Neural progenitor cell (in vitro differentiated cells): ENCODE measurements around the gene FBXL2. TPM values are rescaled to one million over a fixed set of nuclear protein-coding genes. Genes with fewer than 3 reads are reported as not detected.
A peak's percentile ranks its signal among the peaks of the same experiment; 100 is the strongest.

Source experiments
- DNase-seq: peaks from one replicate; pipeline ENCODE4 v3.0.0-alpha.2; 2016; ENCODE audit warnings: low spot score
- H2AFZ ChIP-seq: fragments of 200-600 bp; sonication (generic); replicated peaks from 2 replicates; pipeline ENCODE4 v1.6.1; 2016; ENCODE audit warnings: antibody characterized with exemption
- H3F3A ChIP-seq: fragments of 200-600 bp; sonication (generic); 2 replicates; pipeline ENCODE4 v1.6.1; 2016; ENCODE audit warnings: antibody characterized with exemption, low read depth
- H3K27ac ChIP-seq: fragments of 200-600 bp; sonication (generic); 2 replicates; pipeline ENCODE4 v1.5.1; 2016; ENCODE audit warnings: mild to moderate bottlenecking
- H3K27me3 ChIP-seq: fragments of 200-600 bp; sonication (generic); 2 replicates; pipeline ENCODE4 v1.6.1; 2016; ENCODE audit warnings: mild to moderate bottlenecking, moderate library complexity
- H3K36me3 ChIP-seq: fragments of 200-600 bp; sonication (generic); 2 replicates; pipeline ENCODE4 v1.5.1; 2016
- H3K4me1 ChIP-seq: fragments of 200-600 bp; sonication (generic); 2 replicates; pipeline ENCODE4 v1.6.1; 2016; ENCODE audit warnings: mixed run types
- H3K4me2 ChIP-seq: fragments of 200-600 bp; sonication (generic); 2 replicates; pipeline ENCODE4 v1.6.1; 2016
- H3K4me3 ChIP-seq: fragments of 200-600 bp; sonication (generic); 2 replicates; pipeline ENCODE4 v1.5.1; 2016
- H3K79me2 ChIP-seq: fragments of 200-600 bp; sonication (generic); 2 replicates; pipeline ENCODE4 v1.6.1; 2016; ENCODE audit warnings: low read depth
- H3K9ac ChIP-seq: fragments of 200-600 bp; sonication (generic); 2 replicates; pipeline ENCODE4 v1.6.1; 2016
- H3K9me3 ChIP-seq: fragments of 200-600 bp; sonication (generic); 2 replicates; pipeline ENCODE4 v1.5.1; 2016; ENCODE audit warnings: low read depth
- H4K20me1 ChIP-seq: fragments of 200-600 bp; sonication (generic); 2 replicates; pipeline ENCODE4 v1.6.1; 2016; ENCODE audit warnings: low read depth
- H3K27ac Mint-ChIP-seq: 3 replicates; pipeline ENCODE4 v1.8.0; 2021; ENCODE audit warnings: mixed read lengths
- H3K27me3 Mint-ChIP-seq: 2 replicates; pipeline ENCODE4 v1.8.0; 2022; ENCODE audit warnings: low read depth, mild to moderate bottlenecking, inconsistent platforms, moderate library complexity, mixed read lengths; ENCODE audit not compliant: insufficient read depth
- H3K36me3 Mint-ChIP-seq: 3 replicates; pipeline ENCODE4 v1.8.0; 2021; ENCODE audit warnings: mixed read lengths
- H3K4me1 Mint-ChIP-seq: 3 replicates; pipeline ENCODE4 v1.8.0; 2021; ENCODE audit warnings: mixed read lengths
- H3K4me3 Mint-ChIP-seq: 3 replicates; pipeline ENCODE4 v1.8.0; 2021; ENCODE audit warnings: mild to moderate bottlenecking, moderate library complexity, mixed read lengths
- H3K9me3 Mint-ChIP-seq: 3 replicates; pipeline ENCODE4 v1.8.0; 2020; ENCODE audit warnings: mixed read lengths
- CTCF ChIP-seq: fragments of 200-600 bp; sonication (generic); IDR thresholded peaks from 2 replicates; pipeline ENCODE4 v1.5.1; 2017; ENCODE audit warnings: antibody characterized with exemption, mild to moderate bottlenecking
- EZH2 ChIP-seq: fragments of 200-600 bp; sonication (generic); IDR thresholded peaks from 2 replicates; pipeline ENCODE4 v1.6.1; 2017; ENCODE audit warnings: antibody characterized with exemption, mild to moderate bottlenecking, moderate library complexity
- EZH2phosphoT487 ChIP-seq: fragments of 200-600 bp; sonication (generic); IDR thresholded peaks from 2 replicates; pipeline ENCODE4 v1.6.1; 2017; ENCODE audit warnings: antibody characterized with exemption
- total RNA-seq: library from RNA; depleted of rRNA; stranded (reverse); fragments of >200 nt; gene quantifications from 2 replicates; pipeline ENCODE4 v1.2.3, GENCODE V29; 2015; ENCODE audit warnings: low replicate concordance

Gene FBXL2
- total RNA-seq, 1 donor from 2014 or later: 18.2 TPM

GRCh38 chr3:33425453-33425852, 148.2 kb downstream of the FBXL2 start:
- Mint-ChIP-seq H3K36me3 (peaks cover 26% of the 10 kb centered on the region), H3K27me3 (peaks cover 7% of the 10 kb centered on the region), H3K27ac (no peak overlapping the region), H3K4me1 (peaks cover 41% of the 10 kb centered on the region), H3K9me3 (no peaks in the 10 kb centered on the region), H3K4me3 (no peak overlapping the region)
- no peak overlapping the region for H3K27ac ChIP-seq
- peaks cover 96% of the 10 kb centered on the region for H3K79me2 ChIP-seq
- no peak for DNase-seq
- peaks cover 74% of the 10 kb centered on the region for H4K20me1 ChIP-seq
- peaks cover 20% of the 10 kb centered on the region for H3F3A ChIP-seq
- no peak overlapping the region for H2AFZ ChIP-seq
- H3K36me3 ChIP-seq: peaks cover 13% of the 10 kb centered on the region
- peaks cover 42% of the 10 kb centered on the region for H3K4me1 ChIP-seq
- no peak overlapping the region for H3K4me3 ChIP-seq
- peak overlapping the region; percentile 50 for H3K4me2 ChIP-seq
- no peaks in the 10 kb centered on the region for H3K27me3 ChIP-seq
- TF ChIP-seq EZH2: no peak
- TF ChIP-seq CTCF: no peak
- H3K9me3 ChIP-seq: no peaks in the 10 kb centered on the region
- no peak overlapping the region for H3K9ac ChIP-seq

GRCh38 chr3:33426068-33426467, 148.8 kb downstream of the FBXL2 start:
- no peak overlapping the region for H3K9ac ChIP-seq
- no peak overlapping the region for H2AFZ ChIP-seq
- no peaks in the 10 kb centered on the region for H3K27me3 ChIP-seq
- Mint-ChIP-seq H3K27ac (no peak overlapping the region), H3K9me3 (no peaks in the 10 kb centered on the region), H3K36me3 (peaks cover 22% of the 10 kb centered on the region), H3K4me3 (no peak overlapping the region), H3K27me3 (peaks cover 7% of the 10 kb centered on the region), H3K4me1 (peaks cover 47% of the 10 kb centered on the region)
- DNase-seq: peak; percentile 77
- peaks cover 49% of the 10 kb centered on the region for H3K4me1 ChIP-seq
- H3K9me3 ChIP-seq: no peaks in the 10 kb centered on the region
- no peak overlapping the region for H3K27ac ChIP-seq
- TF ChIP-seq CTCF (no peak), EZH2phosphoT487 (no peak), EZH2 (no peak)
- H3K79me2 ChIP-seq: peaks cover 97% of the 10 kb centered on the region
- peaks cover 24% of the 10 kb centered on the region for H3F3A ChIP-seq
- H3K4me2 ChIP-seq: peak overlapping the region; percentile 50
- H4K20me1 ChIP-seq: peaks cover 80% of the 10 kb centered on the region
- H3K4me3 ChIP-seq: no peak overlapping the region
- H3K36me3 ChIP-seq: peaks cover 13% of the 10 kb centered on the region

- Histone ChIP-seq H3K4me3 (no peak overlapping the region), H3K9ac (no peak overlapping the region), H3K4me1 (peaks cover 49% of the 10 kb centered on the region), H3K9me3 (no peaks in the 10 kb centered on the region), H2AFZ (no peak overlapping the region), H3K36me3 (peaks cover 13% of the 10 kb centered on the region), H3K27ac (no peak overlapping the region), H4K20me1 (peaks cover 87% of the 10 kb centered on the region), H3K4me2 (peak overlapping the region; percentile 50), H3F3A (peaks cover 26% of the 10 kb centered on the region), H3K79me2 (peaks cover 100% of the 10 kb centered on the region), H3K27me3 (no peaks in the 10 kb centered on the region)
- no peak for TF ChIP-seq EZH2
- no peak for TF ChIP-seq CTCF
- no peak for TF ChIP-seq EZH2phosphoT487
- H3K4me1 Mint-ChIP-seq: peaks cover 50% of the 10 kb centered on the region
- no peak overlapping the region for H3K4me3 Mint-ChIP-seq
- H3K27me3 Mint-ChIP-seq: peaks cover 5% of the 10 kb centered on the region
- H3K9me3 Mint-ChIP-seq: no peaks in the 10 kb centered on the region
- H3K27ac Mint-ChIP-seq: no peak overlapping the region
- peaks cover 19% of the 10 kb centered on the region for H3K36me3 Mint-ChIP-seq
- DNase-seq: no peak
Observed at GRCh38 chr3:33426630-33427317, 149.5 kb downstream of the FBXL2 start.
